NCI-H2171 (cell line): Measurements from ENCODE around the gene CATSPERZ.
A peak's percentile ranks its signal among the peaks of the same experiment; 100 is the strongest.

Experiments
- DNase-seq: peaks from one replicate; lab custom pipeline; 2025; lab: John Stamatoyannopoulos, UW

The CATSPERZ gene

GRCh38 chr11:64299847-64300648 lies at the start of gene CATSPERZ:
CATSPERZ (plus strand) TSS chr11:64300358; CDS start chr11:64300411, 53 bp downstream.
- DNase-seq = no peak

- no peak for DNase-seq
These were observed 49.6 kb upstream of the CATSPERZ start for GRCh38 chr11:64250415-64251015.

- DNase-seq = peak; percentile 61
These were observed 49.0 kb upstream of the CATSPERZ start, which contains the start of gene PLCB3 for GRCh38 chr11:64251016-64251752. PLCB3 (plus strand) TSS chr11:64251530; CDS start chr11:64251650, 120 bp downstream.

GRCh38 chr11:64251753-64252002 lies 48.5 kb upstream of the CATSPERZ start:
- DNase-seq = no peak

GRCh38 chr11:64252003-64252872 lies 47.9 kb upstream of the CATSPERZ start:
- DNase-seq = no peak

GRCh38 chr11:64253043-64253442 lies 47.1 kb upstream of the CATSPERZ start:
- DNase-seq = no peak

- no peak for DNase-seq
These were observed 46.7 kb upstream of the CATSPERZ start for GRCh38 chr11:64253481-64253880.

- no peak for DNase-seq
These were observed 45.8 kb upstream of the CATSPERZ start for GRCh38 chr11:64254326-64254725.

- DNase-seq = no peak
These were observed 44.7 kb upstream of the CATSPERZ start for GRCh38 chr11:64255135-64256128.

- DNase-seq = no peak
These were observed 43.9 kb upstream of the CATSPERZ start for GRCh38 chr11:64256300-64256699.

GRCh38 chr11:64258356-64258755 lies 41.8 kb upstream of the CATSPERZ start:
- no peak for DNase-seq

GRCh38 chr11:64258946-64259532 lies 41.1 kb upstream of the CATSPERZ start:
- DNase-seq = no peak

GRCh38 chr11:64259533-64260067 lies 40.6 kb upstream of the CATSPERZ start:
- DNase-seq = no peak

- DNase-seq = no peak
These were observed 39.9 kb upstream of the CATSPERZ start for GRCh38 chr11:64260147-64260708.

- no peak for DNase-seq
These were observed 38.5 kb upstream of the CATSPERZ start for GRCh38 chr11:64261556-64262080.

GRCh38 chr11:64262271-64263002 lies 37.7 kb upstream of the CATSPERZ start:
- DNase-seq = no peak

GRCh38 chr11:64263021-64263946 lies 36.9 kb upstream of the CATSPERZ start:
- DNase-seq = no peak

- no peak for DNase-seq
These were observed 36.2 kb upstream of the CATSPERZ start for GRCh38 chr11:64263947-64264317.
